ENCODE data around the gene SERPINB2. TPM values are rescaled to one million over a fixed set of nuclear protein-coding genes. Genes with fewer than 3 reads are reported as not detected.

SERPINB2 gene
- total RNA-seq, 1 donor, result 0.72 TPM

DNA sequence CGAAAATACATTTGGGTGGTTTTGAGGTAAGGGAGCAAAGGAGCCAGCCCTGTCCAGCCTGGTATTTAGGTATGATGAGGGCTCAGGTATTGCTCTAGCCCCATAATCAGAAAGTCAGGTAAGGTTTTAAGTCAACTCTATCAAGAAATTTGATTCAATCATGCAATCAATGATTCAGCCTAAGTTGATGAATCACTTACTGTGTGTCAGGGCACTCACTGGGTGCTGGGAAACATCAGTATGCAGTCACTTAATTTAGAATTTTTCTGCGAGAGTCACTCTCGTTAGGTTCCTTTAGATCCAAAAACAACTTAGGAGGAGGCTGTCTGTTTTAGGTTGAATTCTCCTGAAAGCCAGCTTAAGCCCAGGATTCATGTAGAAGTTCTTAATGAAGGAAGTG is 17.7 kb upstream of the SERPINB2 start:
- Histone ChIP-seq H3K27ac (ENCODE audit: low read depth, low read length) (peak overlapping the region; percentile 44), H3K9me3 (ENCODE audit: low read depth, low read length) (no peaks in the 10 kb centered on the region), H3K4me3 (ENCODE audit: insufficient read depth, low read length) (no peak overlapping the region), H3K36me3 (ENCODE audit: insufficient read depth, low read length) (no peaks in the 10 kb centered on the region), H3K4me2 (ENCODE audit: insufficient read depth, low read length) (no peak overlapping the region), H3K79me2 (ENCODE audit: insufficient read depth, low read length) (no peaks in the 10 kb centered on the region), H3K27me3 (ENCODE audit: insufficient read depth, low read length) (no peaks in the 10 kb centered on the region), H3K4me1 (ENCODE audit: insufficient read depth, low read length) (peaks cover 3% of the 10 kb centered on the region), H2AFZ (ENCODE audit: low read length) (no peak overlapping the region), H4K20me1 (ENCODE audit: insufficient read depth, low read length) (no peaks in the 10 kb centered on the region)
- TF ChIP-seq, protein P1, sequence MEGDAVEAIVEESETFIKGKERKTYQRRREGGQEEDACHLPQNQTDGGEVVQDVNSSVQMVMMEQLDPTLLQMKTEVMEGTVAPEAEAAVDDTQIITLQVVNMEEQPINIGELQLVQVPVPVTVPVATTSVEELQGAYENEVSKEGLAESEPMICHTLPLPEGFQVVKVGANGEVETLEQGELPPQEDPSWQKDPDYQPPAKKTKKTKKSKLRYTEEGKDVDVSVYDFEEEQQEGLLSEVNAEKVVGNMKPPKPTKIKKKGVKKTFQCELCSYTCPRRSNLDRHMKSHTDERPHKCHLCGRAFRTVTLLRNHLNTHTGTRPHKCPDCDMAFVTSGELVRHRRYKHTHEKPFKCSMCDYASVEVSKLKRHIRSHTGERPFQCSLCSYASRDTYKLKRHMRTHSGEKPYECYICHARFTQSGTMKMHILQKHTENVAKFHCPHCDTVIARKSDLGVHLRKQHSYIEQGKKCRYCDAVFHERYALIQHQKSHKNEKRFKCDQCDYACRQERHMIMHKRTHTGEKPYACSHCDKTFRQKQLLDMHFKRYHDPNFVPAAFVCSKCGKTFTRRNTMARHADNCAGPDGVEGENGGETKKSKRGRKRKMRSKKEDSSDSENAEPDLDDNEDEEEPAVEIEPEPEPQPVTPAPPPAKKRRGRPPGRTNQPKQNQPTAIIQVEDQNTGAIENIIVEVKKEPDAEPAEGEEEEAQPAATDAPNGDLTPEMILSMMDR (IDR thresholded peaks at IDR 0.05; ENCODE audit: extremely low read depth, low read depth, low read length), result no peak
- DNase-seq (ENCODE audit: insufficient read length, low spot score, missing footprints), result peak; percentile 55

DNA sequence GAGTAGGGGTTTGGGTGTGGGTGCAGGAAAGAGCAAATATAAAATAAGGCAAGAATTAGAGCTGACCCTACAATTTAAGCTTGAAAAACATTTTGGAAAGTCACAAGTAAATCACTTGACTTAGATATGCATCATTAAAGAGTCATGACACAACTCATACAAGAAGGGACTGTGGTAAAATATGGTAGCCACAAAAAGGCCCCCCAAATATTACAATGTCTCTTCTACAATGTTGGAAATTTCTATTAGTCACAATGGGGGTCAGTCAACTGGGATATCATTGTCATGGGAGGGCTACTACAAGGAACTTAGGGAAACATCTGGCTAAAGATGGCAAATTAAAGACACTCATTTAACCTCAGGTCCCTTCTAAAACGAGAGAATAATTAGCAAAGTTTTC is 15.7 kb upstream of the SERPINB2 start:
- no peak overlapping the region for H3K4me3 ChIP-seq (ENCODE audit: insufficient read depth, low read length)
- H3K4me1 ChIP-seq (ENCODE audit: insufficient read depth, low read length), result peaks cover 3% of the 10 kb centered on the region
- TF ChIP-seq, protein P1 (IDR thresholded peaks at IDR 0.05; ENCODE audit: extremely low read depth, low read depth, low read length), result no peak
- H3K27ac ChIP-seq (ENCODE audit: low read depth, low read length), result no peak overlapping the region
- no peaks in the 10 kb centered on the region for H3K9me3 ChIP-seq (ENCODE audit: low read depth, low read length)
- H3K79me2 ChIP-seq (ENCODE audit: insufficient read depth, low read length), result no peaks in the 10 kb centered on the region
- no peak overlapping the region for H3K4me2 ChIP-seq (ENCODE audit: insufficient read depth, low read length)
- H3K27me3 ChIP-seq (ENCODE audit: insufficient read depth, low read length), result no peaks in the 10 kb centered on the region
- H2AFZ ChIP-seq (ENCODE audit: low read length), result no peak overlapping the region
- H4K20me1 ChIP-seq (ENCODE audit: insufficient read depth, low read length), result no peaks in the 10 kb centered on the region
- H3K36me3 ChIP-seq (ENCODE audit: insufficient read depth, low read length), result no peaks in the 10 kb centered on the region
- peak; percentile 53 for DNase-seq (ENCODE audit: insufficient read length, low spot score, missing footprints)

DNA sequence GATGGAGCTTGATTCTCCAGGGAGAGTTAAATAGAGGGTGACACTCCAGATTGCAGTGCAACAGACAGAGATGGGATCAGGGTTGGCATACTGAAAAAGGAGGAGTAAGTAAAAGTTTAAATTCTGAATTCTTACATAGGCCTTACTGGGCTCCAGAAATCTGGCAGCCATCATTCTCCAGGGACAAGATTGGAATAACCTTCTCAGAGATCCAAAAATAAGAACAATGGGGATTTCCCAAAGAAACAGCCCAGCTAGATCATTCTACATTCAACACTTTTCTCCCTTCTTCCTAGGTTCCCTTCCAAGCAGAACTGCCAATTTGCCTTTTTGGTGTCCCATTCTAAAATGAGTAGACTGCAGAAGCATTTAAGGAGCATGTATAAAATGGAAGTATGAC is 14.9 kb upstream of the SERPINB2 start:
- Histone ChIP-seq H3K4me1 (ENCODE audit: insufficient read depth, low read length) (peaks cover 3% of the 10 kb centered on the region), H4K20me1 (ENCODE audit: insufficient read depth, low read length) (no peaks in the 10 kb centered on the region), H3K4me2 (ENCODE audit: insufficient read depth, low read length) (no peak overlapping the region), H3K27me3 (ENCODE audit: insufficient read depth, low read length) (no peaks in the 10 kb centered on the region), H3K4me3 (ENCODE audit: insufficient read depth, low read length) (no peak overlapping the region), H3K79me2 (ENCODE audit: insufficient read depth, low read length) (no peaks in the 10 kb centered on the region), H3K27ac (ENCODE audit: low read depth, low read length) (no peak overlapping the region), H3K36me3 (ENCODE audit: insufficient read depth, low read length) (no peaks in the 10 kb centered on the region), H2AFZ (ENCODE audit: low read length) (no peak overlapping the region), H3K9me3 (ENCODE audit: low read depth, low read length) (no peaks in the 10 kb centered on the region)
- TF ChIP-seq, protein P1 (IDR thresholded peaks at IDR 0.05; ENCODE audit: extremely low read depth, low read depth, low read length), result no peak
- no peak for DNase-seq (ENCODE audit: insufficient read length, low spot score, missing footprints)

DNA sequence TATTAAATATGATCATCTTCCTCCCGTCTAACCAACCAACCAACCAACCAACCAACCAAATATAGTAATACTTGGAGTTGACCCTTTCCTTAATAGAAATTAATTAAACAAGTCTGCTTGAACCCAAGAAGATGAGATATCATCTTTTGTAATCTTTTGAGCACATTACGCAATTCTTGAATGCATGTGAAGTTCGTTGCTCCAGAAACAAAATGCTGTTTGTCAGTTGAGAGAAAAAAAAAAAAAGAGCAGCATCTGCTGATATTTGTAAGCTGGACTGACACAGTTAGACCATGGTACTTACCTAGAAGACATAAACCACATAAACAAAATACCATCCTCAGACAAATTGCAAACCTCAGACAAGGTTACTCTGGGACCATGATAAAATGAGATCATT is 9.2 kb upstream of the SERPINB2 start:
- H4K20me1 ChIP-seq (ENCODE audit: insufficient read depth, low read length), result no peaks in the 10 kb centered on the region
- H3K9me3 ChIP-seq (ENCODE audit: low read depth, low read length), result no peaks in the 10 kb centered on the region
- no peaks in the 10 kb centered on the region for H3K27me3 ChIP-seq (ENCODE audit: insufficient read depth, low read length)
- peaks cover 15% of the 10 kb centered on the region for H3K4me1 ChIP-seq (ENCODE audit: insufficient read depth, low read length)
- no peak overlapping the region for H3K4me3 ChIP-seq (ENCODE audit: insufficient read depth, low read length)
- H2AFZ ChIP-seq (ENCODE audit: low read length), result no peak overlapping the region
- no peak overlapping the region for H3K4me2 ChIP-seq (ENCODE audit: insufficient read depth, low read length)
- no peaks in the 10 kb centered on the region for H3K36me3 ChIP-seq (ENCODE audit: insufficient read depth, low read length)
- no peaks in the 10 kb centered on the region for H3K79me2 ChIP-seq (ENCODE audit: insufficient read depth, low read length)
- DNase-seq (ENCODE audit: insufficient read length, low spot score, missing footprints), result no peak
- TF ChIP-seq, protein P1 (IDR thresholded peaks at IDR 0.05; ENCODE audit: extremely low read depth, low read depth, low read length), result no peak
- no peak overlapping the region for H3K27ac ChIP-seq (ENCODE audit: low read depth, low read length)
